Measurements from ENCODE around the gene CUEDC1.
A peak's percentile ranks its signal among the peaks of the same experiment; 100 is the strongest.
"Not testable (repeated sequence)": the region's sequence is repeated elsewhere in the genome, so short reads cannot be mapped to it uniquely, and the experiment has no call there.

The CUEDC1 gene

GRCh38 chr17:57937492-57937891, 17.7 kb downstream of the CUEDC1 start:
- DNase-seq = no peak

DNA sequence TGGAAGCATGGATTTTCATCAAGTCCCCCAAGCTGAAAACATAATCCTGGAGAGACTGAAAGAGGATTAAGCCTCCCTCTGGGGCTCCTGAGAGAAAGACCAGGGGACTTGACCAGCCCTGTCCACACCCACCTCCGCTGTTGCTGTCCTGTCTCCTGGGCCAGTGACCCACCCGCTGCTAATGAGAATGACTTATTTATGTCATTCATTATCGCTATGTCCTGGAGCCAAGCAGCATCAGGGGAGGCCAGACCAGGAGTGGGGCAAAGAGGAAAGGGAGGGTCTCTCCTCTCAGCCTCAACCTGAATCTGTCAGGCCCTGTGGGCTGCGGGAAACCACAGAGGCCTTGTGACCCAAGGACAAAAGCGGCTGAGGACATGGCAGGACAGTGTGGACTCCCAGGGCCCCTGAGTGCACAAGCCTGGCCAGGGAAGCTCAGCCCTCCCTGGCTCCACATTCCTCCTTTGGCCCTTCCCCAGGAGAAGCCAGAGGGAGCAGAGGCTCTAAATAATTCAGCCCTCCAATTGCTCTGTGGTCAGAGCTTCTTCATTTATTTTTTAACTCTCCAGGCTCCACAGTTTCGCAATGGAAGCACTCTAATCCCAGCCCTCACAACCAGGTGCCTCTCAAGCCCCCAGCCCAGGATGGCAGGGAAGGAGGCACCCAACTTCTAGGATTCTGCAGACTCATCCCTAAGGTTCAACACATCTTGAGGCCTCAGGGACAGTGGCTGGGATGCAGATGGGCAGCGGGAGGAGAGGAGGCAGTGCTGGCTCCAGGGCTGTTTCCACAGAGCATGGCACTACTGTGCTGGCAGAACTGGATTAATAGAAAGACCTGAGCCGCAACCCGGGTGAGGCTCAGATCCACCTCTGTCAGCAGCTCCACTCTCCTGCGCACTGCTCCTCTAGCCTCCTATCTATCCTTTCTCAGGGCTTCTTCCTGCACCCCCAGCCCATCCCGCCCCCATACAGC, 19.1 kb downstream of the CUEDC1 start:
- no peak for DNase-seq

GRCh38 chr17:57931488-57932137, 23.6 kb downstream of the CUEDC1 start:
- DNase-seq = no peak

DNA sequence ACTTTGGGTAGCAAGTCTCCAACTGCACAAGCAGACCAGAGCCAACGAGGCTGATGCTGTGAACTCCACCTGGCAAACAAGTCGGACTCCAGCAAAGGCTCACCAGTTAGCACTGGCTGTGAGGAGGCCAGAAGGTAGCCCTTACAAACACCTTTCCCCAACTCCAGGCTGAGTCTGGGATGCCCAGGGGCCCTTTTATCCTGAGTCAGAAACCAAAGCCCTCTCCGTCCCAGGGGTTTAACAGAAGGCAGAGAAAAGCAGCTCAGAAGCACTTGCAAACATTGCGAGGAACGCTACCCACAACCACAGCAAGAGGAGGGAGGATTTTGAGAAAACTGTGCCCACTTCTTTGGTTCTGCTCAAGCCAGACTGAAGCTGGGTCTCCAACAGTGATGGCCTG, 25.0 kb downstream of the CUEDC1 start:
- no peak for DNase-seq

DNA sequence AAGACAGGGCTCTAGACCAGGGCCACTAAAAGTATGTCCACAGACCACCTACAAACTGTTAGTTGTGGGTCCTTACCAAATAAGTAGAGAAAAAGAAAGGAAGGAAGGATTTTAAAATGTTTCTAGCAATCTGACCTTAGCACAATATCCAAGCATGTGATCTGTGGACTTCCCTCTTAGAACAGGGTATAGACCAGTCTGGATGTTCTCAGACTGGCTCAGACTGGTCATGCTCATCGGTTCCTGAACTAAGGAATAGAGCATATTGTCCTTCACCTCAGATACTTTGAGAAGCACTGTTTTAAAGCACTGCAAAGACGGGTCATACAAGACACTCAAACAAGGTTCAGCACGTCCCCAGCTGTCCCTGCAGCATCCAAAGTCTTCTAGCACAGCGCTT, 25.8 kb downstream of the CUEDC1 start:
- no peak for DNase-seq

DNA sequence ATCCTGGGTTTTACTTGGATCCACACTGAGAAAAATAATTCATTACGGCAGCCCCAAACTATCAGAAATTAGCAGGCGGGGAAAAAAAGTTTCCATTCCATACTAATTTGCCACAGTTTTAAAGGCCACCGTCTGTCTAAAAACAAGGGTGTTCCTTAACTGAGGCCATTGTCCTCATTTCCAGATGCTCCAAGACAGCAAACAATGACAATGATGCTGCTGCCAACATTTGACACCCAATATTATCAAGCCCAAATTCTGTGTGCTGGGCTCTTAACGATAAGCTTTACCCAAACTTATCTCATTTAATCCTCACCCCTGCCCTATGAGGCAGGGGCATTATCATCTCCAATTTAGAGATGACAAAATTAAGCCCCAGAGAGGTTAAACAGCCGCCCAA, 26.3 kb downstream of the CUEDC1 start:
- no peak for DNase-seq

- no peak for DNase-seq
Observed at GRCh38 chr17:57927048-57927723, 28.0 kb downstream of the CUEDC1 start.

GRCh38 chr17:57926723-57927047, 28.5 kb downstream of the CUEDC1 start:
- no peak for DNase-seq

DNA sequence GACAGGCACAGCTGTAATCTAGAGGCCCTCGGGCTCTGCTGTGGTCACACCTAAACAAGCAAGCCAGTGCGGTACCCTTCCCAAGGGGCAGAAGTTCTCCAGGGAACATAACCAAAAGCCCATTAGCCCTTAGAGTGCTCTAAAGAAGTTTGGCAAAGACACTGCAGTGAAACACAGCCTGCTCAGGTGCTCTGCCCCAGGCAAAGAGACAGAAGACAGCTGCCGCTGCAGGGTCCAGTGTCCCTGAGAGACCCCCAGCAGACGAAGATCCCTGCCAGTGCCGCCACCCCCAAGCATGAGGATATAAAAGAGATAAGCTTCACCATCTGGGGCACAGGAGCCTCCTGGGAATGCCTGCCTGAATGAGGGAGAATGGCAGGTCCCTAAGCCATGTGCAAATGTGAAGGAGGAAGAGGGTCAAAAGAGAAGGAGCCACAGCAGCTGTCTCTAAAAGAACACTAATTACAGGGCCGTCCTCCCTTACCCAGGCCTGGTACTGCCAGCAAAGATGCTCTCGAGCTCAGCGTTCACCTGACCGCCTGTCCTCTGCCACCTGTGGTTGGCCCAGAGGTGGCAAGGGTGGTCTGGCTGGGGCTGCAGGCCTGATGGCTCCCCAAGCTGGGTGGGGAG, 29.7 kb downstream of the CUEDC1 start:
- no peak for DNase-seq

GRCh38 chr17:57924677-57925076, 30.5 kb downstream of the CUEDC1 start:
- DNase-seq = no peak

- DNase-seq = no peak
Observed at GRCh38 chr17:57923182-57923872, 31.9 kb downstream of the CUEDC1 start.

GRCh38 chr17:57922745-57923144, 32.5 kb downstream of the CUEDC1 start:
- DNase-seq = not testable (repeated sequence)

- no peak for DNase-seq
Observed at GRCh38 chr17:57920916-57921703, 34.1 kb downstream of the CUEDC1 start.

DNA sequence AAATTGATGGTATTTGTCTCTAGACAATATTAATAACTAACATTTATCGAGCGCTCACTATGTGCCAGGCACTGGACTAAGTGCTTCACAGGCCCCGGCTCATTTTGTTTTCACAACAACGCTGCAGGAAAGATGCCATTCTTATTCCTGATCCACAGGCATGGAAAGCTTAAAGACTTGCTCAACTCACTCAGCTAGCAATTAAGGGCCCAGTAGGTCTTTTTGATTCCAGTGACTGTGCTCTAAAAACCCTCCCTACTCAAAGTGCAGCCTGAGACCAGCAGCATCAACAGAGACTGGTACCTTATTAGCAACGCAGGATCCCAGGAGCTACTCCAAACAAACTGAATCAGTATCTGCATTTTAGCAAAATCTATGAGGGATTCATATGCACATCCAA, 35.3 kb downstream of the CUEDC1 start:
- no peak for DNase-seq

DNA sequence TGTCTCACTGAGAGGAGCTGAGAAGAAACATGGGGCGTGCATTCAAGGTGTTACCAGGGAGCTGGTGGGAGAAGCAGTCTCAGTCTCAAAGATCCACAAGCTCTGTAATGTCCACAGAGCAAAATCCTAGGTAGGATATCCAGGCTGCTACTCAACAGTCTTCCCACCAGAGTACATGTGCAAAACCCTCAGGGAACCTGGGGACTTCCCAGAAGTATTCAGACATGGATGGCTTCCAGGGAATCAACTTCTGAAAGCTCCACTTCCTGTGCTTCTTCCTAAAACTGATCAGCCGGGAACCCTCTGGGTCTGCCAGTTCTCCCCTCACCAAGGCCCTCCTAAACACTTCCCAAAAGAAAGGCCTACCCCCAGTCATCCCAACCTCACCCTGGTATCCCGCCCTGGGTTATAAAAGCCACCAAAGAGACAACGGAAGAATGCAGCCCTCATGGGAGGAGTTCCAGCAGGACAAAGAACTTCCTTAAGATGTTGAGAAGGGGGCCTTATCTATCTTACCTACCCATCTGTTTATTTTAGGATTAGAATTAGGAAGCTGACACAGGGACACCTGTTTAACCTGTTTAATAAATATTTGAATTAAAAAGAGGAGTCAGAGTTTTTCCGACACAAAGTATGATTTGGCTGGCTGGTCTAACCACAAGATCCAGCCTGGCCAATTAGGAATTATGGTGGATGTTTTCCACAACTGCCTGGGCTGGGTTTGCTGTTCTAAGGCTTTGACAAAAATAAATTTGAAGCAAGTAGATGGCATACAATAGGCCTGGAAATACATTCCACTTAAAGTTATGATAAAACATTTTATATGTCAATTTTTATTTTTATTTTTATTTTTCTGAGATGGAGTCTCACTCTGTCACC, 37.0 kb downstream of the CUEDC1 start:
- DNase-seq = no peak

DNA sequence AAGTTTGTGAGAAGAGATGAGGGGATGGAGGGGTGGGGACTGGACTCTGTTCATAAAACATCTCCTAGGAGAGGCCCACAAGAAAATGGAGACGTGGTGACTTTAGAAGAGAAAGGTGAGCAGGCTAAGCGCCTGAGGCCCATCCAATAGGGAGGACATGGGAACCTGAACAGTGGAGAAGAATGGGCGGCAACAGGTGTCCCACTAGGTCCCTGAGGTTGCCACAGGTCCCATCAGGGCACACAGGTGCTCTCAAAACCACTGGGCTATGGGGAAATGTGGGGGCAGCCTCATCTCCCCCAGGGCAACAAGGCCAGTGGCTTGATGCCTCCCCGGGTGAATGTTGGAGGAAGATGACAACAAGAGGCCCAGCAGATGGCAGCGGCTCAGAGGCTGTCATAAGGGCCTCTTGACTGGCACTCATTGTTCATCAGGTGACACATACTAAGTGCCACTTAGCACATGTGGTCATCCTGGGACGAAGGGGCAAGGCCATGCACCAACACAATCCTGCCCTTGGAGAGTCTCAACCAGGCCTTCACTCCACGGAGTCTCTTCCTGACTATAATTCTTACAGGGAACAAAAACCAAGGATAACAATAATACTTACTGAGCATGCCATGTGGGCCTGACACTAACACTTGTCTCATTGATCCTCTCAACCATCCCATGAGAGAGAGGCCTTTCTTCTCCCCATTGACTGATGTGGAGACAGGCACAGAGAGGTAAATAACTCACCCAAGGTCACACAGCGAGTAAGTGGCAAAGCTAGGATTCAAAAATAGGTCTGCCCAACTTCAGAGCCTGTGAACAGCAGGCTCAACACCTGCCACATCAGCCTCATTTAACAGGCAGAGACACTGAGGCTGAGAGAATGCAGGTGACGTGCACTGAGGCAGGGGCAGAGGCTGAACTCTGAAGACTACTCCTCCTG, 38.0 kb downstream of the CUEDC1 start:
- DNase-seq = peak; percentile 24 to 32

DNA sequence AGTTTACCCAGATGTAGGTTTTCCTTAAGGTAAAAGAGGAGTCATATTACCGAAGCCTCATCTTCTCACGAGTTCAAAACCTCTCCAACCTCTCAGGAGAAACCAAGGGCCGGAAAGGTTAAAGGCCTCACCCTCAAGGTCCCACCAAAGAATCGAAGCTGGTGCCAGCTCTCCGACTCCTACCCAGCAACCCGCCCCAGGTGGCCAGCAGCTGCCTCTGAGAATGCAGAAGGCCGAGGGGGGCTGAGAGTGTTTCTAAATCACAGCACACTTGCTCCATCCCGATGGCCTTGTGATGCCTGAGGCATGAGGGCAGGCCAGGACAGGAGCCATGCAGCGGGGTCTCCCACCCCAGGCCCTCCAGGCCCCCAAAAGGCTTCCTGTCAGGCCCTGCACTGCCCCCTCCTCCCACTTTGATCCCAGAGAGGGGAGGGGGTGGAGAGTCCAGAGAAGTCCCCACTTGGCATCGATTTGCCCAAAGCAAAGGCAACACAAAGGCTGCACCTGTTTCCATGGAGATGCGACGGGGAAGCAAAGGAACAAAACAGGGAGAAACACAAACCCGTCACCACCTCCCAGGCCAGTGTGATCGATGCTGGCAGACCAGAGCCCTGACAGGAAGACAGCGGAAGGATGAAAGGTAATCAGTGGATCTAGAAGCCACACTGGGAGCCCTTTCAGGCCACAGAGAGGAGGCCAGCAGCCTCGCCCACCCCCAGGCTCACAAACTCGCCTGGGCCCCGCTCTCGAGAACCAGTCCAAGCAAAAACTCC, 39.0 kb downstream of the CUEDC1 start:
- DNase-seq = no peak

- no peak for DNase-seq
Observed at GRCh38 chr17:57915544-57915943, 39.7 kb downstream of the CUEDC1 start.

Data from activated T-cell treated with anti-CD3 and anti-CD28 coated beads, Interleukin-2, amount 50 U/mL, for 48 hours (primary cell).